Activated CD4-positive, CD25-positive, alpha-beta regulatory T cell treated with anti-CD3 and anti-CD28 coated beads, Interleukin-2, amount 50 U/mL, for 72 hours (primary cell): ENCODE results near the gene GOSR2.
"Not testable (repeated sequence)": the region's sequence is repeated elsewhere in the genome, so short reads cannot be mapped to it uniquely, and the experiment has no call there.

Experiments used
- DNase-seq: peaks from one replicate; pipeline ENCODE4 v3.0.0; 2021

Gene GOSR2

DNA sequence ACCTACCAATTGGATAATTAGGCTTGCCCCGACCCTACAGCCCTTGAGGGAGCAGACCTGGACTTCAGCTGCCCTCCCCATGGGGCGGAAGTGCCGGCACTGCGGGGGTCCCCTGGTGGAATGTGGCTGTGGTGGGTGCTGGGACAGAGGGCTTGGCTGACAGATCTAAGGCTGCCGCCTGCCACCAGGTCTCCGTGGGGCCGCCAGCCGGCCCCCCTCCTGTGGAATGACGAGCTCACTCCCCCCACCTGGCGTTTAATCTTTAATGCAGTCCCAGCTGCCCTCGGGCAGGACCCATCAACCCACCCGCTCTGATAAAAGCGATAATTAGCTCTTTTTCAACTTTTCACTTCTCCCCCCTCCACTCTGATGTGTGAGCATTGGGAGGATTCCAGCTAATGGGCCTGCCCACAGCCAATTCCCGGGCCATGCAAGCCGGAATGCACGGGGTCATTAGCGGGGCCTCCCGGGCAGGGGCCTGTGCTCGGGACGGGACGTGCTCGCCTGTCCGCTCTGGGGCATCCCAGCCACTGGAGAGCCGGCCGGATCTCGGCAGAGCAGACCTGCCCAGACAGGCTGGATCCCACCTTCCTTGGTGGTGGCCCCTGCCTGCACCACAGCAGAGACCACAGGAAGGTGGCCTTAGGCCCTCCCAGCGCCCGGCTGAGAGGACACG lies 28.3 kb upstream of the GOSR2 start:
- DNase-seq: no peak

DNA sequence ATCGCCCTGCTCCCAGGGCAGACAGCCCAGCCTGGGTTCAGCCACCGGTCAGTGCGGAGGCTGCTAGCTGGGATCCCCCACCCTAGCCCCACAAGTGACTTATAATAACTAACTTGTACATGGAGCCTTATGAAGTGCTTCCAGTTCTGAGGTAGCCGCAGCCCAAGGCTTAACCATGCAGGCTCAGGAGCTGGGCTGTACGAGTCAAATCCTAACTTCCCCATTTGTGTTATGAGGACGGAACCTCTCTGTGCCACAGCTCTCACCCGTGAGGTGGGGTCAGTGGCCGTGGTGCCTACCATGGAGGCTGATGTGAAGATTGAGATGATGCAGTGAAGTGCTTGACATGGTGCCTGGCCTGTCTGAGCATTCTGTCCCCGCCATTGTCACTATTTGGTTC lies 27.8 kb upstream of the GOSR2 start:
- DNase-seq: no peak

- DNase-seq: no peak
Measured at GRCh38 chr17:46896991-46897390, 26.0 kb upstream of the GOSR2 start.

- no peak for DNase-seq
Measured at GRCh38 chr17:46898364-46898763, 24.6 kb upstream of the GOSR2 start.

DNA sequence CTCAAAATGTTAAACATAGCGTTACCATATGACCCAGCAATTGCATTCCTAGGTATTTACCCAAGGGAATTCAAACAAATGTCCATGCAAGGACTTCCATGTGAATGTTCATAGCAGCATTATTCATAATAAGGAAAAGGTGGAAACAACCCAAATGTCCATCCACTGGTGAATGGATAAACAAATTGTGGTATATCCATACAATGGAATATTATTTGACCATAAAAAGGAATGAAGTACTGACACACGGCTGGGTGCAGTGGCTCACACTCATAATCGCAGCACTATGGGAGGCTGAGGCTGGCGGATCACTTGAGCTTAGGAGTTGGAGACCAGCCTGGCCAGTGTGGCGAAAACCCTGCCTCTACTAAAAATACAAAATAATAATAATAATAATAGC lies 24.1 kb upstream of the GOSR2 start:
- no peak for DNase-seq

DNA sequence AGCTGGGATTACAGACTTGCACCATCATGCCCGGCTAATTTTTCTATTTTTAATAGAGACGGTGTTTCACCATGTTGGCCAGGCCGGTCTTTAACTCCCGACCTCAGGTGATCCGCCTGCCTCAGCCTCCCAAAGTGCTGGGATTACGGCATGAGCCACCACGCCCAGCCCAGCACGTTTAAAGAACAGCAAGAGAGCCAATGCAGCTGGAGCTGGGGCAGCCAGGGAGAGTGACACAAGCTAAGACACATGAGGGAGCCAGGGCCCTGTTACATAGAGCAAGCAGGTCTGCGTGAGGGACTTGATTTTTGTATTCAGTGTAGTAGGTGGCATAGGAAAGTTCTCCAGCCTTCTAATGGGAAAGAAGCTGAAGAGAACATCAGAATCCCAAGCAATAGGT lies 21.7 kb upstream of the GOSR2 start:
- DNase-seq: no peak

GRCh38 chr17:46903762-46904672 lies 18.9 kb upstream of the GOSR2 start:
- no peak for DNase-seq

- no peak for DNase-seq
Measured at GRCh38 chr17:46908068-46908737, 14.8 kb upstream of the GOSR2 start.

DNA sequence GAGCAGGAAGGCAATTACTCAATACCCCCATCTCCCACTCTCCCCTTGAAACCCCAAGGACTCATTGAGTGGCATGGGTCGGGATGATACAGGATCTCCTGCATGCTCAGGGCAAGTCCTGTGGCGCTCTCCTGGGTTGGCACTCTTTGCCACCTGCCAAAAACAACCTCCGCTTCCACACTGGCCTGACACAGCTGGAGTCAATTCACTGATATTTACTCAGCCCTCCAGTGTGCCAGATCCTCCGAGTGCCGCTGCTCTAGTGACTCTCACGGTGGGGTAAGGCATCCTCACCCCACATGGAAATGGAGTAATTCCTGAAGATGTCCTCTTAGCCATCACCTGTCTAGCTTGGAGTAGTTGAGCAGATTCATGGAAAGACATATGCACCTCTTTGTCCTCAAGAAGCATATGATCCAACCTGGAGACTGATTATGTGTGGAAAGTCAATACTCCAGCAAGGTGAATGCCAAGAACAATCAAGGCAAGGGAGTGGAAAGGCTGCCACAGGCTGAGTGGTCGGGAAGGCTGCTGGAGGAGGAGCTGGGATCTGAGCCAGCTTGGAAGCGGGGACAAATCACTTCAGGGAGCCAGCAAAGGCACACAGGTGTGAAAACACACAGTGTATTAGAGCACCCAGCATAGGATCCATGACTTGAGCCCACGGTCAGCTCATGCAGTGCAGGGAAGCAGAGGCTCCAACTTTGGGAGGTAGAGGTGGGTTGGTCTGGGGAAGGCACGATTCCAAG lies 12.6 kb upstream of the GOSR2 start:
- no peak for DNase-seq

- DNase-seq: no peak
Measured at GRCh38 chr17:46911311-46911710, 11.6 kb upstream of the GOSR2 start.

GRCh38 chr17:46915596-46915995 lies 7.4 kb upstream of the GOSR2 start:
- DNase-seq: no peak

DNA sequence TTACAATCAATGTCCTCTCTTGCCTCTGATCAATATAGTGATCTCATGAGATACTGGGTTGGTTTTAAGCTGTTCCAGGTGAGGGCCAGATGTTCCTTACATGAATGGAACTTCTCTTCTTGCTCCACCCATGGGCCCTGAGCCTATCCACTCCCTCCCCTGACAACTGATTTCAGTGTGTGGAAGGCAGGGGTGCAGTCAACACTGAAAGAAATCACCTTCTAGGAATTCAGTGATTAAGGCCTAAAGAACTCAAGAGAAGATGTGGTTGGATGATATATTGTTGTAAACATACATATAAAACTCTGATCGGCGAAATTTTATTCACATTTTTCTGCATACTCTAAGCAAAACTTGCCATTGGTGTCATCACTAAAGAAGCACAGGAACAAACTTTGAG lies 6.7 kb upstream of the GOSR2 start:
- no peak for DNase-seq

- DNase-seq: no peak
Measured at GRCh38 chr17:46916623-46917022, 6.3 kb upstream of the GOSR2 start.

DNA sequence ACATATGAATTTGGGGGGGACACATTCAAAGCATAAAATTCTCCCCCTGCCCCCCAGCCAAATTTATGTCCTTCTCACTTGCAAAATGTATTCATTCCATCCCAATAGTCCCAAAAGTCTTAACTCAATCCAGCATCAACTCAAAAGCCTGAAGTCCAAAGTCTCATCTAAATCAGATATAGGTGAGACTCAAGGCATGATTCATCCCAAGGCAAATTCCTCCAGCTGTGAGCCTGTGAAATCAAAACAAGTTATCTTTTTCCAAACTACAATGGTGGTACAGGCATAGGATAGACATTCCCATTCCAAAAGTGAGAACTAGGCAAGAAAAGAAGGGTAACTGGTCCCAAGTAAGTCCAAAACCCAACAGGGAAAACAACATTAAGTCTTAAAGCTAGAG lies 5.9 kb upstream of the GOSR2 start:
- no peak for DNase-seq

- no peak for DNase-seq
Measured at GRCh38 chr17:46917516-46917915, 5.4 kb upstream of the GOSR2 start.

DNA sequence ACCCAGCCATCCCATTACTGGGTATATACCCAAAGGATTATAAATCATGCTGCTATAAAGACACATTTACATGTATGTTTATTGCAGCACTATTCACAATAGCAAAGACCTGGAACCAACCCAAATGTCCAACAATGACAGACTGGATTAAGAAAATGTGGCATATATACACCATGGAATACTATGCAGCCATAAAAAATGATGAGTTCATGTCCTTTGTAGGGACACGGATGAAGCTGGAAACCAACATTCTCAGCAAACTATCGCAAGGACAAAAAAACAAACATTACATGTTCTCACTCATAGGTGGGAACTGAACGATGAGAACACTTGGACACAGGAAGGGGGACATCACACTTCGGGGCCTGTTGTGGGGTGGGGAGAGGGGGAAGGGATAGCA lies 998 bp upstream of the GOSR2 start:
- not testable (repeated sequence) for DNase-seq

DNA sequence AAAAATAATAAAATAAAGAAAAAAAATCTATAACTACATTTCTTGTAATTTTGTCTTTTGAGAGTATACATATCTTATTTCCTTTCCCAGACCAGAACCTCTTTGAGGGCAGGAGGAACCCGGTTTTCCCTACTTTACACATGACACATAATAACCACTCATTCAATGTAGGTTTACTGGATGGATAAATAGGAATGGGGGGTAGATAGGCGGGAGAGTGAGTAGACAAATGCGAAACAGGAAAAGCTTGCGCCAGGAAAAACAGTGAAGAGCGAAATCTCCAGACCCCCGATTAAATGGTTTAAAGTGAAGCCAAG lies 515 bp upstream of the GOSR2 start:
- DNase-seq: no peak

- no peak for DNase-seq
Measured at GRCh38 chr17:46925185-46925868, 2.4 kb downstream of the GOSR2 start.

DNA sequence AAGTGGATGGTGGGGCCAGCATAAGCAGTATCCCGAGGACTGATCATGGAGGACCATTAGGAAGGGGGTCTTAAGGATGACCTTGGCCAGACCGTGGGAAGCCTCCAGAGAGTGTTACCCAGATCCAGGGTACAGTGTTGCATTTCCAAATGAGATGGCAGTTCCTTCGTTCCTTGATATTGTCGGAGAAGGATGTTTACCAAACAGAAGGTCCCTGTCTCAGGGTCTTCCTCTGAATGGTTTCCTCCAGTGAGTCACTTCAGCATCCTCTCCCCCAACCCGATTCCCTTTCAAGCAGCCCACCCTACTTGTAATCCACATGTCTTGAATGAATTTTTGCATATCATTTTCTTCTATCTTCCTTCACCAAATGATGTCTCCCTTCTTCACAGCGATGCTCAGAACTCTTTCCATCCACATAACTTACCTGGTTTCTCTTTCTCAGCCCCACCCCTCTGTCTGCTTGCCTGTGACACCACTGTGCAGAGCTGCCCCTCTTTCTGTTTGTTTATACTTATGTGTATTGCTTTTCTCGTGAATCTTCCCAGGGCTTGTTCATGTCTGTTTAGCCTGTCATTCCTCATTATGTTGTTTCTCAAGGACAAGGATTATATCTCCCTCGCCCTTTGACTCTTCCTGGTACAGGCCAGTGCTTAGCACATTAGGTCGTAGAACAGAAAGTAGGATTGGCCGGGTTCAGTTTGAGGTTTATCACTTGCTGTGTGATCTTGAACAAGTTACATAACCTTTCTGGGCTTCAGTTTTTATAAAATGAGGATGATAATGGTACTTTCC lies 5.7 kb downstream of the GOSR2 start:
- DNase-seq: no peak

GRCh38 chr17:46929413-46929812 lies 6.5 kb downstream of the GOSR2 start:
- DNase-seq: no peak

GRCh38 chr17:46930051-46930450 lies 7.1 kb downstream of the GOSR2 start:
- no peak for DNase-seq

- no peak for DNase-seq
Measured at GRCh38 chr17:46931596-46931995, 8.6 kb downstream of the GOSR2 start.
